ENCODE data around the gene GALNTL6.

Gene GALNTL6

DNA sequence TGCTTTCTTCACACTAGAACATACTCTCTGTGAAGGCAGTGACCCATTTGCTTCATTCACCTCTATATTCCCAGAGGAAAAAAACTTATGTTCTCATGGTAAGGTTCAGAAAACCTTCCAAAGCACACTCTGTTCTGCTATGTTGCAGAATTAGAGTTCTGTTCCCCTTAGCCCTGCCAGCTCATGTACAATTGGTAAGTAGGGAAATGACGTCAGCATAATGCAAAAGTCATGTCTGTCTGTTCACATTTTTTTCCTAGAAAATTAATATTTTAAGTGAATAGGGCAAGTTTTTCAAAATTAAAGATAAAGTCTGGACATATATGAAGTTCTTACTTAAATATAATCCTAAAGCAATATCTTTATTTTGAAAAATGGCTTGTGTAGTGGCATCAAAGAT, 443.6 kb downstream of the GALNTL6 start:
- H3K4me1 ChIP-seq (ENCODE audit: insufficient read depth, poor library complexity, severe bottlenecking), result no peaks in the 10 kb centered on the region
- no peak for DNase-seq (ENCODE audit: low spot score)
- H3K27ac ChIP-seq (ENCODE audit: poor library complexity, severe bottlenecking), result no peak overlapping the region
- no peak for ATAC-seq (ENCODE audit: low read depth)
- H3K4me3 ChIP-seq (ENCODE audit: severe bottlenecking), result no peak overlapping the region
- no peaks in the 10 kb centered on the region for H3K9me3 ChIP-seq (ENCODE audit: severe bottlenecking)
- no peaks in the 10 kb centered on the region for H3K27me3 ChIP-seq (ENCODE audit: insufficient read depth, poor library complexity, severe bottlenecking)
- H3K36me3 ChIP-seq (ENCODE audit: low read depth), result no peaks in the 10 kb centered on the region
- TF ChIP-seq, protein P1, sequence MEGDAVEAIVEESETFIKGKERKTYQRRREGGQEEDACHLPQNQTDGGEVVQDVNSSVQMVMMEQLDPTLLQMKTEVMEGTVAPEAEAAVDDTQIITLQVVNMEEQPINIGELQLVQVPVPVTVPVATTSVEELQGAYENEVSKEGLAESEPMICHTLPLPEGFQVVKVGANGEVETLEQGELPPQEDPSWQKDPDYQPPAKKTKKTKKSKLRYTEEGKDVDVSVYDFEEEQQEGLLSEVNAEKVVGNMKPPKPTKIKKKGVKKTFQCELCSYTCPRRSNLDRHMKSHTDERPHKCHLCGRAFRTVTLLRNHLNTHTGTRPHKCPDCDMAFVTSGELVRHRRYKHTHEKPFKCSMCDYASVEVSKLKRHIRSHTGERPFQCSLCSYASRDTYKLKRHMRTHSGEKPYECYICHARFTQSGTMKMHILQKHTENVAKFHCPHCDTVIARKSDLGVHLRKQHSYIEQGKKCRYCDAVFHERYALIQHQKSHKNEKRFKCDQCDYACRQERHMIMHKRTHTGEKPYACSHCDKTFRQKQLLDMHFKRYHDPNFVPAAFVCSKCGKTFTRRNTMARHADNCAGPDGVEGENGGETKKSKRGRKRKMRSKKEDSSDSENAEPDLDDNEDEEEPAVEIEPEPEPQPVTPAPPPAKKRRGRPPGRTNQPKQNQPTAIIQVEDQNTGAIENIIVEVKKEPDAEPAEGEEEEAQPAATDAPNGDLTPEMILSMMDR (IDR thresholded peaks at IDR 0.05; ENCODE audit: poor library complexity, severe bottlenecking), result no peak

- Histone ChIP-seq H3K36me3 (ENCODE audit: low read depth) (no peaks in the 10 kb centered on the region), H3K9me3 (ENCODE audit: severe bottlenecking) (no peaks in the 10 kb centered on the region), H3K4me3 (ENCODE audit: severe bottlenecking) (no peak overlapping the region), H3K27me3 (ENCODE audit: insufficient read depth, poor library complexity, severe bottlenecking) (no peaks in the 10 kb centered on the region), H3K27ac (ENCODE audit: poor library complexity, severe bottlenecking) (no peak overlapping the region), H3K4me1 (ENCODE audit: insufficient read depth, poor library complexity, severe bottlenecking) (no peaks in the 10 kb centered on the region)
- TF ChIP-seq, protein P1 (IDR thresholded peaks at IDR 0.05; ENCODE audit: poor library complexity, severe bottlenecking), result no peak
- peak; percentile 44 for ATAC-seq (ENCODE audit: low read depth)
- DNase-seq (ENCODE audit: low spot score), result no peak
Measured at GRCh38 chr4:172270397-172270796, 457.2 kb downstream of the GALNTL6 start.

GRCh38 chr4:172287117-172287516, 473.9 kb downstream of the GALNTL6 start:
- ATAC-seq (ENCODE audit: low read depth), result no peak
- no peaks in the 10 kb centered on the region for H3K9me3 ChIP-seq (ENCODE audit: severe bottlenecking)
- no peaks in the 10 kb centered on the region for H3K36me3 ChIP-seq (ENCODE audit: low read depth)
- no peak overlapping the region for H3K27ac ChIP-seq (ENCODE audit: poor library complexity, severe bottlenecking)
- no peak overlapping the region for H3K4me3 ChIP-seq (ENCODE audit: severe bottlenecking)
- TF ChIP-seq, protein P1 (IDR thresholded peaks at IDR 0.05; ENCODE audit: poor library complexity, severe bottlenecking), result no peak
- DNase-seq (ENCODE audit: low spot score), result no peak
- H3K4me1 ChIP-seq (ENCODE audit: insufficient read depth, poor library complexity, severe bottlenecking), result no peaks in the 10 kb centered on the region
- no peaks in the 10 kb centered on the region for H3K27me3 ChIP-seq (ENCODE audit: insufficient read depth, poor library complexity, severe bottlenecking)

- TF ChIP-seq, protein P1 (IDR thresholded peaks at IDR 0.05; ENCODE audit: poor library complexity, severe bottlenecking), result no peak
- Histone ChIP-seq H3K9me3 (ENCODE audit: severe bottlenecking) (no peaks in the 10 kb centered on the region), H3K4me1 (ENCODE audit: insufficient read depth, poor library complexity, severe bottlenecking) (no peaks in the 10 kb centered on the region), H3K27me3 (ENCODE audit: insufficient read depth, poor library complexity, severe bottlenecking) (no peaks in the 10 kb centered on the region), H3K36me3 (ENCODE audit: low read depth) (no peaks in the 10 kb centered on the region), H3K27ac (ENCODE audit: poor library complexity, severe bottlenecking) (no peak overlapping the region), H3K4me3 (ENCODE audit: severe bottlenecking) (no peak overlapping the region)
- ATAC-seq (ENCODE audit: low read depth), result no peak
- DNase-seq (ENCODE audit: low spot score), result no peak
Measured at GRCh38 chr4:172305698-172306097, 492.5 kb downstream of the GALNTL6 start.

DNA sequence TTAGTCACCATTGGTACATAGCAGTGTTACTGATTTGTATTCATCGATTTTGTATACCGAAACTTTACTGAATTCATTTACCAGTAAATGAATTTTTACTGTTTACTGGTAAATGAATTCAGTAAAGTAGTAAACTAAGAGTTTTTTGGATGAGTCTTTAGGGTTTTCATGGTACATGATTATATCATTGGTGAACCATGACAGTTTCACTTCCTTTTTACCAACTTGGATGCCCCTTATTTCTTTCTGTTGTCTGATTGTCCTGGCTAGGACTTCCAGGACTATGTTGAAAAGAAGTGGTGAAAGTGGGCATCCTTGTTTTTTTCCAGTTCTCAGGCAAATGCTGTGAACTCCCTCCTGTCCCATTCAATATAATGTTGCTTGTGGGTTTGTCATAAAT, 494.9 kb downstream of the GALNTL6 start:
- ATAC-seq (ENCODE audit: low read depth) (no peak), DNase-seq (ENCODE audit: low spot score) (no peak)
- Histone ChIP-seq H3K27me3 (ENCODE audit: insufficient read depth, poor library complexity, severe bottlenecking) (no peaks in the 10 kb centered on the region), H3K9me3 (ENCODE audit: severe bottlenecking) (no peaks in the 10 kb centered on the region), H3K36me3 (ENCODE audit: low read depth) (no peaks in the 10 kb centered on the region), H3K4me3 (ENCODE audit: severe bottlenecking) (no peak overlapping the region), H3K4me1 (ENCODE audit: insufficient read depth, poor library complexity, severe bottlenecking) (no peaks in the 10 kb centered on the region), H3K27ac (ENCODE audit: poor library complexity, severe bottlenecking) (no peak overlapping the region)
- TF ChIP-seq, protein P1 (IDR thresholded peaks at IDR 0.05; ENCODE audit: poor library complexity, severe bottlenecking), result no peak

Data from RWPE2 (cell line).